ENCODE measurements around the gene ENTPD2.
"Not testable (repeated sequence)": the region's sequence is repeated elsewhere in the genome, so short reads cannot be mapped to it uniquely, and the experiment has no call there.

- TF ChIP-seq CTCF (IDR thresholded peaks at IDR 0.05), result peak in 5 of 6 experiments; percentile 13 to 67 (median 52)
- not testable (repeated sequence) for TF ChIP-seq POLR2A (IDR thresholded peaks at IDR 0.05)
These were observed 49.6 kb downstream of the ENTPD2 start for GRCh38 chr9:137004285-137004684.
